RWPE2 (cell line): ENCODE measurements around the gene ATP13A5.
A peak's percentile ranks its signal among the peaks of the same experiment; 100 is the strongest.

Source experiments
- ATAC-seq: fragments of 200-7000 bp; cut with Tn5 transposase; 3 replicates; pipeline ENCODE4 v1.9.1; 2021; ENCODE audit warnings: low read depth
- DNase-seq: peaks from one replicate; pipeline ENCODE4 v3.0.0-alpha.2; 2020; ENCODE audit warnings: low spot score
- H3K27ac ChIP-seq: fragments of 450-650 bp; 2 replicates; pipeline ENCODE4 v1.5.1; 2017; ENCODE audit warnings: mild to moderate bottlenecking; ENCODE audit not compliant: poor library complexity, severe bottlenecking
- H3K27me3 ChIP-seq: fragments of 250-450 bp; sonication (Bioruptor Pico); 2 replicates; pipeline ENCODE4 v1.5.1; 2021; ENCODE audit warnings: mild to moderate bottlenecking, moderate library complexity; ENCODE audit not compliant: insufficient read depth, poor library complexity, severe bottlenecking
- H3K36me3 ChIP-seq: fragments of 250-450 bp; sonication (Bioruptor Pico); 2 replicates; pipeline ENCODE4 v1.5.1; 2020; ENCODE audit warnings: low read depth, mild to moderate bottlenecking, moderate library complexity
- H3K4me1 ChIP-seq: fragments of 250-450 bp; sonication (Bioruptor Pico); 2 replicates; pipeline ENCODE4 v1.5.1; 2021; ENCODE audit warnings: mild to moderate bottlenecking, moderate library complexity; ENCODE audit not compliant: insufficient read depth, poor library complexity, severe bottlenecking
- H3K4me3 ChIP-seq: fragments of 250-450 bp; sonication (Bioruptor Pico); 2 replicates; pipeline ENCODE4 v1.5.1; 2021; ENCODE audit warnings: mild to moderate bottlenecking, moderate library complexity; ENCODE audit not compliant: severe bottlenecking
- H3K9me3 ChIP-seq: fragments of 250-450 bp; sonication (Bioruptor Pico); 2 replicates; pipeline ENCODE4 v1.5.1; 2021; ENCODE audit warnings: mild to moderate bottlenecking, moderate library complexity; ENCODE audit not compliant: severe bottlenecking
- TF ChIP-seq, protein P1 (sequence below): fragments of 450-650 bp; IDR thresholded peaks from one replicate; pipeline ENCODE4 v1.5.1; 2017; ENCODE audit warnings: mild to moderate bottlenecking, moderate library complexity; ENCODE audit not compliant: poor library complexity, severe bottlenecking

The ATP13A5 gene

DNA sequence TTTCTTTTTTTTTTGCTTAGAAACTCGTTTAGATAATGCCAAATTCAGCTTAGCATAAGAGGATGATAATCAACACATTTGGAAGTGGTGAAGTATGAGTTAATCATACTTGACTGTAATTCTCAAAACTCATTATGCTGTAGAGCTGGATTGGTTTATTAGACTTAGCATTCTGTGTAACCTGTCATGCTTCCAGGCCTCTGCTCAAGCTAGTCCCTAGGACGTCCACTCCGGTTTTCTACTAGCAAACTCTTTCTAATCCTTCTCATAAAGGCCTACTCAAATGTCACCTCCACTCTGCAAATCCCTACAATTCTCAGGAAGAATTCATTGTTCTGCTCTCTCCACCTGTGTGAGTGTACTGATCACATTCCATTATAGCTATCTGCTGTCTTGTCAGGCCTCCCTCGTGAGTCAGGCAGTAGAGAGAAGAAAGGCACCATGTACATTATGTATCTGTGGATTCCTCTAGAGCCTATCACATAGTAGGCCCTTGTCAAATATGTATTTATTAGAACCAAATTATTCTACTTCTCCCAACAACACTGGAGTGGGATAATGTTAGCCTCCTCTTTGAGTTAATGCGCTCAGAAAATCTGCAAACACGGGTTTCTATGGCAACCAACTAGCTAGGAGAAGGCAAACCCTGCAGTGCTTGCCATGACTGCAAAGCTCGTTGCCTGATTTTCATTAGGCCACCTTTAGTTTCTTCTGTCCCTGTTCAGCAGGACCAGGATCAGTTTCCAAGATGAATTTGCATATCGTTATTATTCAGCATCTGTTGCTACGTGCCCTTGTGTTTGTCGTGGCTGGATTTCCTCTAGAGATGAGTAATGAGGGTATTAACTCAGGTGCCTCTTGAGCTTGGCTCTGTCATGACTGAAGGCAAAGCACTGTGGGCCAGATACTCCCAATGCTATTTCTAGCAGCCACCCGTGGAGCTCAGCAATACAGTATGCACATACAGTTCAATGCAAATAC lies 30.7 kb downstream of the ATP13A5 start:
- TF ChIP-seq, protein P1, sequence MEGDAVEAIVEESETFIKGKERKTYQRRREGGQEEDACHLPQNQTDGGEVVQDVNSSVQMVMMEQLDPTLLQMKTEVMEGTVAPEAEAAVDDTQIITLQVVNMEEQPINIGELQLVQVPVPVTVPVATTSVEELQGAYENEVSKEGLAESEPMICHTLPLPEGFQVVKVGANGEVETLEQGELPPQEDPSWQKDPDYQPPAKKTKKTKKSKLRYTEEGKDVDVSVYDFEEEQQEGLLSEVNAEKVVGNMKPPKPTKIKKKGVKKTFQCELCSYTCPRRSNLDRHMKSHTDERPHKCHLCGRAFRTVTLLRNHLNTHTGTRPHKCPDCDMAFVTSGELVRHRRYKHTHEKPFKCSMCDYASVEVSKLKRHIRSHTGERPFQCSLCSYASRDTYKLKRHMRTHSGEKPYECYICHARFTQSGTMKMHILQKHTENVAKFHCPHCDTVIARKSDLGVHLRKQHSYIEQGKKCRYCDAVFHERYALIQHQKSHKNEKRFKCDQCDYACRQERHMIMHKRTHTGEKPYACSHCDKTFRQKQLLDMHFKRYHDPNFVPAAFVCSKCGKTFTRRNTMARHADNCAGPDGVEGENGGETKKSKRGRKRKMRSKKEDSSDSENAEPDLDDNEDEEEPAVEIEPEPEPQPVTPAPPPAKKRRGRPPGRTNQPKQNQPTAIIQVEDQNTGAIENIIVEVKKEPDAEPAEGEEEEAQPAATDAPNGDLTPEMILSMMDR = no peak
- H3K4me1 ChIP-seq = no peaks in the 10 kb centered on the region
- H3K27ac ChIP-seq = no peak overlapping the region
- H3K9me3 ChIP-seq = no peaks in the 10 kb centered on the region
- no peak for DNase-seq
- no peak overlapping the region for H3K4me3 ChIP-seq
- H3K36me3 ChIP-seq = no peaks in the 10 kb centered on the region
- H3K27me3 ChIP-seq = peaks cover 8% of the 10 kb centered on the region
- peak; percentile 59 for ATAC-seq

DNA sequence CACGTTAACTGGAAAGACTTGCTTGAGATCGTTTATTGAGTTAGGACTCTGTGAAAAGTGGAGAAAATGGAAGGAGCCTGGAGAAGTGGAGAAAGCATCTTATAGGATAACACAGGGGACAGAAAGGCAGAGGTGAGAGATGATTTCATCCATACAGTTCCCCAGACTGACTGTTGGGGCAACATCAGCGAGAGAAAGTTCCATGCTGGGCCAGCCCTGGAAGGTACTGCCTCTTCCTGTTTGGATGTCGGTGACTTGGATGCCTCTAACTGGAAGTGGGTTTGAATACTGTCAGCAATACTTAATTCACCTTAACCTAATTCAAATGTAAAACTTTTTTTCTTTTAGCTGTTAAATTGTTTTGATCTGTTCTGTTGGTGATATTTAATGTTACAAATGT lies 32.3 kb downstream of the ATP13A5 start:
- TF ChIP-seq, protein P1 = no peak
- Histone ChIP-seq H3K27me3 (peaks cover 12% of the 10 kb centered on the region), H3K27ac (no peak overlapping the region), H3K4me3 (no peak overlapping the region), H3K36me3 (no peaks in the 10 kb centered on the region), H3K9me3 (no peaks in the 10 kb centered on the region), H3K4me1 (no peaks in the 10 kb centered on the region)
- no peak for DNase-seq
- ATAC-seq = no peak

DNA sequence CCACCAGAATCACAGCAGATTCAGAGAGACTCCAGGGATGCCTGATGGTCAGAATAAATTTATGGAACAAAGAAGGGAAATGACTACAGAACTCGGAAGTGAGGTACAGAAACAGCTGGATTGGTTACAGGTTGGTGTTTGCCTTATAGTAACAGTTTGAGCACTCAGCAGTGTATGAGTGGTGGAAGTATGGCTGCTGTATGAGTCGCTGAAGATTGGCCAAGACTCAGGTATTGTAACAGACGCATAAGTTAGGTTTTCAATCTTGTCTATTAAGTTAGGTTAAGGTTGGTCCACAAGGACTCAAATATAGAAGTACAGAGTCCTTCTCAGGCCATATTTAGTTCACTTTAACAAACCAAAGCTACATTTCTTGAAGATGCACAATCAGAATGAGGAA lies 33.1 kb downstream of the ATP13A5 start:
- Histone ChIP-seq H3K4me1 (no peaks in the 10 kb centered on the region), H3K9me3 (no peaks in the 10 kb centered on the region), H3K27me3 (peaks cover 6% of the 10 kb centered on the region), H3K27ac (no peak overlapping the region), H3K36me3 (no peaks in the 10 kb centered on the region), H3K4me3 (no peak overlapping the region)
- TF ChIP-seq, protein P1 = no peak
- ATAC-seq (0 out of 3 replicates have a peak, but pooled peaks have one; percentile 25), DNase-seq (no peak)

DNA sequence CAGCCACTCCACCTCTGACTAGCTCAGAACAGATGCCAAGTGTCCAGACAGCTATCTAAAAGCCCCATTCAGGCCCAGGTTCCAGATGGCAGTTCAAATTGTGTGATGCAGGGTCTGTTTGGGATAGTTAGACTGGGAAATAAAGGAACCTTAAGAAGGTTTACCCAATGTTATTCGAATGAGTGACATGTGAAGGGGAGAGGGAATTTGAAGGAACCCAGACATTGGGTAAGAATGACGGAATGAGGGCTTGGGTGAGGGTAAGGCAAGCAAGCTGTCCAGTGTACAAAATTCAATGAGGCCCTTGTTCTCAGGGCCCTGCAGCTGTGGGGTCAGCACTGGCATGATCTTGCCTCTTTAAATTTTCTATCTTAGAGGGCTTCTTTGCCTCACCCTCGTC lies 34.1 kb downstream of the ATP13A5 start:
- TF ChIP-seq, protein P1 = no peak
- Histone ChIP-seq H3K4me1 (no peaks in the 10 kb centered on the region), H3K27me3 (peaks cover 4% of the 10 kb centered on the region), H3K9me3 (no peaks in the 10 kb centered on the region), H3K27ac (no peak overlapping the region), H3K36me3 (no peaks in the 10 kb centered on the region), H3K4me3 (no peak overlapping the region)
- DNase-seq (no peak), ATAC-seq (no peak)

DNA sequence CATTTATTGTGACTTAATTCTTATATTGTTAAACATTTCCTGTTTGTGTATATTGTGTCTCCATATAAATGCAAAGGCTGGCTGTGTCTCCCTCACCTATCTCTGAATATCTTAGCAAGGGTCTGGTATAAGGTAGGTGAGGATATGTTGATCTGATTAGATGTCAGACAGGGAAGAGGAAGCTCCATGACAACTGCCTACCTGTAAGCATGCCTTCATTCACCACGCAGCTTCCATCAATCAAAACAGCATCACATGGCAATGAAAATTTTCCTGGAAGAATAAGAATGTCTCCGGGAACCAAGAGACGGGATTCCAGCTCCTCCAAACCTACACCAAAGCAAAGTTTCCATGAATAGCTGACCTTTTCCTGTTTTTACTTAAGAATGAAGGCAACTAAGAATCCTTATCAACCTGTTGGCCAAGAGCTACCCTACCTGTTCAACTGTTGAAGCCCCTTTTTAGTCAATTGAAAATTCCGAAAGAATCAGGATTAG lies 34.8 kb downstream of the ATP13A5 start:
- DNase-seq = no peak

More for the DNA sequence above, 34.8 kb downstream of the ATP13A5 start:
- TF ChIP-seq, protein P1 = no peak
- no peaks in the 10 kb centered on the region for H3K9me3 ChIP-seq
- peaks cover 4% of the 10 kb centered on the region for H3K27me3 ChIP-seq
- no peak overlapping the region for H3K27ac ChIP-seq
- no peaks in the 10 kb centered on the region for H3K4me1 ChIP-seq
- no peak overlapping the region for H3K4me3 ChIP-seq
- no peak for ATAC-seq
- no peaks in the 10 kb centered on the region for H3K36me3 ChIP-seq
